GM18498 (cell line): ENCODE measurements around the gene EAF1.
"Not testable (repeated sequence)": the region's sequence is repeated elsewhere in the genome, so short reads cannot be mapped to it uniquely, and the experiment has no call there.

Source experiments
- ATAC-seq: cut with Tn5 transposase; IDR thresholded peaks from one replicate; pipeline ENCODE4 v1.9.1; 2021; ENCODE audit warnings: mild to moderate bottlenecking, moderate library complexity; ENCODE audit not compliant: unreplicated experiment

EAF1 gene

DNA sequence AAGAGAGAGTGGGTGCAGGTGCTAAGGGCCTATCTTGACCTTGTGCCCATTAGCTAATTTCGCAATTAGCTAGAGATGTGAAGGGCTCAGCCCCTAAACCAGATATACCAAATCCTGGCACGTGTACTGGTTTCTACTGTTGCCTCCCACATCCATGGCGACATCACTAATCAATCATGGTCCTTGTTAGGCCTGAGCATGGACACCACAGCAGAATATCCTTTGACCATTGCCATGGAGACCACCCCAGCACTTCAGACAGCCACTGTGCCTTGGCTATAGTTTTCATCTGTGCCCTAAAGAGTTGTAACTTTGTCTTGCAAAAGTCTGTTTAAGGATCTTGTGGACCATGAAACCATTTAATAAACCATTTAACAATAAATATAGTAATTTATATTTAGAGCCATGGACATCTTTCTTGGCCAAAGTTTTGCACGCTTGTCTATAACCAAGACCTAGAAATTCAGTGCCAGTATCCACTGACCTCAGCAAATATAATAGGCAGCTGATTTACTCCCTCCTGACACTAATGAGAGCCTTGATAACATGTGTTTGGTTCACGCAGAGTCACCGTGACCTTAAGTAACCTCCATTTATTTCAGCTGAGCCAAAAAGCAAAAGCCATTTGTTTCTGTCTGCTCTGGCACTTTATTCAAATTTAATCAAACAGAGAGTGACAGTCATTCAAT is 50.7 kb downstream of the EAF1 start:
- no peak for ATAC-seq

DNA sequence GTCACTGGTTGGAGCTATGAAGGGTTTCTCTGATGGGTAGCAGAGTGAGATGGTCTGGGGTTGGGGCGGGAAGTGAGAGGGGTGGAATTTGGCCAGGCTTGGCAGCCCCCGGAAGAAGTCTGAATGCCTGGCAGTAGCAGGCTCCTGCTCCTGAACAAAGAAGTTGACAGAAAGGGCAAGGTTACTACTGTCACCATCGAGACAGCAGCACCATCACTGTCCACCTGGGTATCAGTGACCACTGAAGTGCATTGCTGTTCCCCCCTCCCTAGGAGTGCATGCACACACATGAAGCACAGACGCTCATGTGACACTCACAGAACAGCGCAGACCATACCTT is 51.2 kb downstream of the EAF1 start:
- no peak for ATAC-seq

DNA sequence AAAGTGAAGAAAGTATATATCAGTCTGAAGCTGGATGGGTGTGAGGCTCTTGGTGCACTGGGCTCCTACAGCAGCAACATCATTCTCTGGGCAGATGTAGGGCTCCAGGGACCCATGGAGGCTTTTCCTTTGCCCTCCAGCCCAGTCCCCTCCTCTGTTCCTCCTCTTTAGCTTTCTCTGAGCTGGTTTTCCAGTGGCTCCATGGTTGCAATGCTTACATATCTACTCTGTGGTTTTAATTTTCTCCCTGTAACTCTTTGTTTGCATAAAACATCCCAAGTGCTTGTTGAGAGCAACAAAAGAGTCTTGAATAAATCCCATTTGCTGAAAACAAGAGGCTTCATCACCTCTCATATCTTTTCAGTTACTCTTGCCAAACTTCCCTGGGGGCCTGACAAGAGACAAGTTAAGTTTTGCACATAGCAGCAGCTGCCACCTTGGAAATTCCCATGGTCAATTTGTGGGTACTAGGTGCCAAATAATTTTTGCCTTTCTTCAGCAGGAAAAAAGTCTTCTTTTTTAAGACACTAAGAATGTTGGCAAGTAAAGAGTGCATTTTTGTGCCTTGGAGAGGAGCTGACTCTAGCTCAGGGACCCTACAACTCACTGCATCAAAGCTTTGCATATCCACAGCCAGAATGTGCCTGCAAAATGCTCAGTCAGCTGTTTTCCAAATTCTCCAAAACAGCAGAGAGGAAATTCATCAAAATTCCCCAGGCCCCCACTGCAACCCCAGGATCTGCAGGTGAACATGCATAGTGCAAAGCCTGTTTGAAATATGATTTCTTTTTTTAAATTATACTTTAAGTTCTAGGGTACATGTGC is 52.2 kb downstream of the EAF1 start:
- no peak for ATAC-seq

DNA sequence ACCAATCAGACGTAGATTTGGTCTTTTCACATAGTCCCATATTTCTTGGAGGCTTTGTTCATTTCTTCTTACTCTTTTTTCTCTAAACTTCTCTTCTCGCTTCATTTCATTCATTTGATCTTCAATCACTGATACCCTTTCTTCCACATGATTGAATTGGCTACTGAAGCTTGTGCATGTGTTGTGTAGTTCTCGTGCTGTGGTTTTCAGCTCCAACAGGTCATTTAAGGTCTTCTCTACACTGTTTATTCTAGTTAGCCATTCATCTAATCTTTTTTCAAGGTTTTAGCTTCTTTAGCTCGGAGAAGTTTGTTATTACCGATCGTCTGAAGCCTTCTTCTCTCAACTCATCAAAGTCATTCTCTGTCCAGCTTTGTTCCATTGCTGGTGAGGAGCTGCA is 57.2 kb downstream of the EAF1 start:
- not testable (repeated sequence) for ATAC-seq

DNA sequence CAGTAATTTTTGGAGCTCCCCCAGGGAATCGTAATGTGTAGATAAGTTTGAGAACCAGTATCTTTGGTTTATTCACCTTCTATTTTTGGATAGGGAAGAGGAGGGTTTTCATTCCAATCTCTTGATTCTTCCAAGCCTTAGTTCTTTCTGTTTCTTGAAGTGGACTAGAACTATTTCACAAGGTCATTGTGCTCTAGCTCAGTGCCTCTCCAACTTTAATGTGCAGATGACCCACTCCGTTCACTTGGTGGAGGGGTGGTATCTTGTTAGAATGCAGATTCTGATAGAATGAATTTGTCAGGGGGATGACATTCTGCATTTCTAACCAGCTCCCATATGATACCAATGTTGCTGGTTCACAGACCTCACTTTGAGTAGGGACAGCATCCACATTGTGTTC is 58.6 kb downstream of the EAF1 start:
- no peak for ATAC-seq

DNA sequence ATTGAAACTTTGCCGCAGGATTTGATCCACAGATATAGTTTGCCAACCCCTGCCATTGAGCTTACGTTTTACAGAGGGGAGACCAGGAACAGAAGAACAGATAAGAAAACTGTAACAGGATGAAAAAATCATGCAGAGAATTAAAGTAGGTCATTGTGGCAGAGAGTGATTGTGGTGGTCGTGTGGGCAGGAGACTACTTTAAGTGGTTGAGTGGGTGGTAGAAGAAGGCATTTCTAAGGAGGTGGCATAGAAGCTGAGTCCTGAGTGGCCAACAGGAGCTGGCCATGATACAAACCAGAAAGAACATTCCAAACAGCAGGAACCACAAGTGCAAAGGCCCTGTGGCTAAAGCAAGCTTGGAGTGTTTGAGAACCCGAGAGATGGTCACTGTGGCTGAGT is 59.6 kb downstream of the EAF1 start:
- ATAC-seq, result no peak

DNA sequence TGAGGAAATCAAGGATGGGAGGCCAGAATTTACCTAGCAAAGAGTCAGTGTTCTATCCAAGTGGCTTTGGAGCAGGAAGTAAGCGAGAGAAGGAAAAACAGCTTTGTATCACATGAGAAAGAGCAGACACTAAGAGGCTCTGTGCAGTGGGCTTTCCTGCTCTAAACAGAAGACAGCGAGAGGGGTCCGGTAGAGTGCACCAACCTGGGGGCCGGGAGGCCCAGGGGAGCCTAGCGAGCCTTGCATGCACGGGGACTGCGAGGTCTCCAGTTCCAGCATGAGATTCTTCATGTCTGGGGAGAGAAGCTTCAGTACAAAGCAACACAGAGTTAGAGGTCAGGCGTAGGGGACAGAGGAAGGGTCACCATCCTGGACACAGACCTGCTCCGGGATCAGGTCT is 60.6 kb downstream of the EAF1 start:
- ATAC-seq, result no peak

DNA sequence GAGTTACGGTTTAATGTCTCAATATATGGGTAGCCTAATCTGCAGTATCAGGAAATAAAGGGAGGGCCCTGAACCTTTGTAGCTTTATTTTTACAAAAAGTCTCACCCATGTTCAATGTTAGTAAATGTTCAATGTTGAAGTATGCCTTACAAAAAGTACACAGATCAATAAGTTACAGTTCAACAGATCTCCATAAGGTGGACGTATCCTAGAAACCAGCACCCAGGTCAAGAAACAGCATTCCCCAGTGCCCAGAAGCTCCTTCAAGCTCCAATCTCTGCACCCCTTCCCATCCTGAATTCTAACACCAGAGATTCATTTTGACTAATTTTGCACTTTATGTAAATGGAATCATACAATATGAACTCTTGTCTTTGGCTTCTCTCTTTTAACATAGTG is 62.8 kb downstream of the EAF1 start:
- no peak for ATAC-seq

DNA sequence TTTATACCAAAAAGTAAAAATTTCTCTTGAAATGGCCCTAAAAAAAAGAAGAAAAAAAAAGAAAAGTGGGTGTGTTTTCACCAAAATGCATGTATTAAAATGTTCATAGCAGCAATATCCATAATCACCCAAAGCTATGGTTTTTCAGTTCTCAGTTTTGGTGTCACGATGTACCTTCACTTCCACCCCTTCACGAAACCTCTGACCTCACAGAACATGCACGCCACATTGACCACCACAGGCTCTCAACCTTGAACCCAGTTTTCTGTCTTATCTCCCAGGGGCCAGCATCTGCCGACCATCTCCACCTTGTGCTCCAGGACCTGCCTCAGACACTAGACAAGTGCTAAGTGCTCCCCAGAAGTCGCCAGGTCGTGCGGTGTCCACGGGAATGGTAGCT is 63.7 kb downstream of the EAF1 start:
- peak; percentile 60 for ATAC-seq
